ENCODE data around the gene FCRL2. TPM values are rescaled to one million over a fixed set of nuclear protein-coding genes. Genes with fewer than 3 reads are reported as not detected.

The FCRL2 gene
- total RNA-seq, 3 donors from 2014 or later (not counting 1 experiment from before 2014, with no cell fraction given), result 0.49 to 1.1 (median 0.88) TPM

DNA sequence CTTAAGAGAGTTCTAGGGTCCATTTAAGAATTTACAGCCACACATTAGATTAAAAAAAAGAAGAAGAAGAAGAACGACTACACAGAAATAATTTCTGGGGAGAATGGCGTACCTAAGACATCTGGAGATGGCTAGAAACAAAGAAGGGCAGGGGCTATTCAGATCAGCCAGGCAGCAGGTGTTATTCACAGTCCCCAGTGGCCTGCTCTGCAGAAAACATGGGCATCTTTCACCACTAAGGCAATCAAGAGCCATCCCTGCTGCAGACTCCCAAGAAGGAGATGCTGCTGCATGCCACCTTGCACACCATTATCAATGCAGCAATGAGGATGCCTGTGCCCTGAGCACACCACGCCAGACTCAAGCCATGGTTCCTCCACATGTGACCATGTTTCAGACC, 7.9 kb upstream of the FCRL2 start:
- no peak for DNase-seq
- no peak for ATAC-seq
- peaks cover 5% of the 10 kb centered on the region for H3K4me1 ChIP-seq (ENCODE audit: control insufficient read depth, insufficient read depth, low read length)
- no peaks in the 10 kb centered on the region for H3K27me3 ChIP-seq (ENCODE audit: control insufficient read depth, insufficient read depth, low read length)
- Mint-ChIP-seq H3K4me3 (no peak overlapping the region), H3K4me1 (peaks cover 5 to 16% of the 10 kb centered on the region in 2 donors), H3K27ac (no peak overlapping the region), H3K36me3 (no peaks in the 10 kb centered on the region), H3K27me3 (ENCODE audit: low read depth in 2 of 2) (no peaks in the 10 kb centered on the region), H3K9me3 (peaks cover 0 to 2% of the 10 kb centered on the region in 2 donors)
- no peak overlapping the region for H3K27ac ChIP-seq (ENCODE audit: low read length)
- no peaks in the 10 kb centered on the region for H3K36me3 ChIP-seq (ENCODE audit: control insufficient read depth, insufficient read depth, low read length)
- H3K9me3 ChIP-seq (ENCODE audit: control insufficient read depth, insufficient read depth, low read length), result no peaks in the 10 kb centered on the region
- WGBS (ENCODE audit: insufficient coverage), result 79% methylated on average over 2 of the region's 3 CpGs
- TF ChIP-seq, protein P1, sequence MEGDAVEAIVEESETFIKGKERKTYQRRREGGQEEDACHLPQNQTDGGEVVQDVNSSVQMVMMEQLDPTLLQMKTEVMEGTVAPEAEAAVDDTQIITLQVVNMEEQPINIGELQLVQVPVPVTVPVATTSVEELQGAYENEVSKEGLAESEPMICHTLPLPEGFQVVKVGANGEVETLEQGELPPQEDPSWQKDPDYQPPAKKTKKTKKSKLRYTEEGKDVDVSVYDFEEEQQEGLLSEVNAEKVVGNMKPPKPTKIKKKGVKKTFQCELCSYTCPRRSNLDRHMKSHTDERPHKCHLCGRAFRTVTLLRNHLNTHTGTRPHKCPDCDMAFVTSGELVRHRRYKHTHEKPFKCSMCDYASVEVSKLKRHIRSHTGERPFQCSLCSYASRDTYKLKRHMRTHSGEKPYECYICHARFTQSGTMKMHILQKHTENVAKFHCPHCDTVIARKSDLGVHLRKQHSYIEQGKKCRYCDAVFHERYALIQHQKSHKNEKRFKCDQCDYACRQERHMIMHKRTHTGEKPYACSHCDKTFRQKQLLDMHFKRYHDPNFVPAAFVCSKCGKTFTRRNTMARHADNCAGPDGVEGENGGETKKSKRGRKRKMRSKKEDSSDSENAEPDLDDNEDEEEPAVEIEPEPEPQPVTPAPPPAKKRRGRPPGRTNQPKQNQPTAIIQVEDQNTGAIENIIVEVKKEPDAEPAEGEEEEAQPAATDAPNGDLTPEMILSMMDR (IDR thresholded peaks at IDR 0.05), result no peak
- no peak overlapping the region for H3K4me3 ChIP-seq (ENCODE audit: low read length)
- intact Hi-C loops (cut with micrococcal nuclease), result no loop called here

DNA sequence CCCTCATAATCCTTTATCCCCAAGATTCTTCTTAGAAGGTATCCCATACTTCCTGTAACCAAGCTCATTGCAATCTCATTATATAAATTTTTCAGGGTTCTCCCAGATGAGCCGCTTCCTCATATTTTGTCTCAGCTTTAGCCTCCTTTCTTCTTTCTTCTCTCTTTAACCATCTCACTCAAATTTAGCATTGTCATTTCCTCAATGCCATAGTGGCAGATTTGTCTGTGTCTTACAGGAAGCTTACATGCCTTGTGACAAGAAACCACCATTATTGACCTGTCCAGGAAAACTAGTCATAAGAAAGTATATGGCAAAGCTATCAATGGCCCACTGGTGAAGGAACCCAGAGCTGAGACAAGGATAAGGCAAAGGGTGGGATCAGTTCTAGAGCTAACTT, 6.0 kb upstream of the FCRL2 start:
- DNase-seq (no peak), ATAC-seq (no peak)

DNA sequence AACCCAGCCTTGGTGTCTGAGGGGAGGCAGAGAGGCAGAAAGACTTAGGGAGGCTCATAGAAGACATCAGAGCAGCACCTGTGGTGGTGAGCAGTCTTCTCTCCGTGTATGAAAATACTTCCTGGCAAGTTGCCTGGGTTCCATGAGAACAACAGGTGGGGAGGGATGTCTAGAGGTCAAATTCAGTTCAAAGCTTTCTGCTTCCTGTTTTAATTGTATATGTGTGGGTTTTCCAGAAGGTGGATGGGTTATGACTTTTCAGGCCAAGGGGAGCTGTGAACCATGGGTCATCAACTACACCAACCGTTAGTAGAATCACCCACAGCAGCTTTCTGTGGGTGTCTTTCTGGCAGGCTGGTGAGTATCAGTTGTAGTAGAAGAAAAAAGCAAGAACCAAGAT, 4.1 kb upstream of the FCRL2 start:
- Histone ChIP-seq H3K27me3 (ENCODE audit: control insufficient read depth, insufficient read depth, low read length) (no peaks in the 10 kb centered on the region), H3K9me3 (ENCODE audit: control insufficient read depth, insufficient read depth, low read length) (no peaks in the 10 kb centered on the region), H3K27ac (ENCODE audit: low read length) (peak overlapping the region; percentile 2), H3K36me3 (ENCODE audit: control insufficient read depth, insufficient read depth, low read length) (no peaks in the 10 kb centered on the region), H3K4me3 (ENCODE audit: low read length) (no peak overlapping the region), H3K4me1 (ENCODE audit: control insufficient read depth, insufficient read depth, low read length) (peaks cover 7% of the 10 kb centered on the region)
- Mint-ChIP-seq H3K4me3 (no peak overlapping the region), H3K4me1 (peaks cover 12 to 16% of the 10 kb centered on the region in 2 donors), H3K36me3 (no peaks in the 10 kb centered on the region), H3K27ac (no peak overlapping the region), H3K27me3 (ENCODE audit: low read depth in 2 of 2) (no peaks in the 10 kb centered on the region), H3K9me3 (no peaks in the 10 kb centered on the region)
- intact Hi-C loops (cut with micrococcal nuclease), result no loop called here
- DNase-seq, result no peak
- TF ChIP-seq, protein P1 (IDR thresholded peaks at IDR 0.05), result no peak
- ATAC-seq, result no peak
- 5% methylated on average over 1 of the region's 2 CpGs for WGBS (ENCODE audit: insufficient coverage)

More for the DNA sequence above, 6.0 kb upstream of the FCRL2 start:
- no peak overlapping the region for H3K27ac Mint-ChIP-seq
- Histone ChIP-seq H3K27ac (ENCODE audit: low read length) (no peak overlapping the region), H3K9me3 (ENCODE audit: control insufficient read depth, insufficient read depth, low read length) (no peaks in the 10 kb centered on the region), H3K4me1 (ENCODE audit: control insufficient read depth, insufficient read depth, low read length) (peaks cover 5% of the 10 kb centered on the region), H3K4me3 (ENCODE audit: low read length) (no peak overlapping the region), H3K36me3 (ENCODE audit: control insufficient read depth, insufficient read depth, low read length) (no peaks in the 10 kb centered on the region), H3K27me3 (ENCODE audit: control insufficient read depth, insufficient read depth, low read length) (no peaks in the 10 kb centered on the region)
- H3K27me3 Mint-ChIP-seq (ENCODE audit: low read depth in 2 of 2), result no peaks in the 10 kb centered on the region
- H3K4me1 Mint-ChIP-seq, result peaks cover 5 to 16% of the 10 kb centered on the region in 2 donors
- no peaks in the 10 kb centered on the region for H3K36me3 Mint-ChIP-seq
- no peak overlapping the region for H3K4me3 Mint-ChIP-seq
- 64% methylated on average over 1 of the region's 1 CpG for WGBS (ENCODE audit: insufficient coverage)
- H3K9me3 Mint-ChIP-seq, result no peaks in the 10 kb centered on the region
- intact Hi-C loops (cut with micrococcal nuclease), result no loop called here
- TF ChIP-seq, protein P1 (IDR thresholded peaks at IDR 0.05), result no peak
